Measurements from ENCODE around the gene NAA10.
"Not testable (repeated sequence)": the region's sequence is repeated elsewhere in the genome, so short reads cannot be mapped to it uniquely, and the experiment has no call there.

The NAA10 gene

DNA sequence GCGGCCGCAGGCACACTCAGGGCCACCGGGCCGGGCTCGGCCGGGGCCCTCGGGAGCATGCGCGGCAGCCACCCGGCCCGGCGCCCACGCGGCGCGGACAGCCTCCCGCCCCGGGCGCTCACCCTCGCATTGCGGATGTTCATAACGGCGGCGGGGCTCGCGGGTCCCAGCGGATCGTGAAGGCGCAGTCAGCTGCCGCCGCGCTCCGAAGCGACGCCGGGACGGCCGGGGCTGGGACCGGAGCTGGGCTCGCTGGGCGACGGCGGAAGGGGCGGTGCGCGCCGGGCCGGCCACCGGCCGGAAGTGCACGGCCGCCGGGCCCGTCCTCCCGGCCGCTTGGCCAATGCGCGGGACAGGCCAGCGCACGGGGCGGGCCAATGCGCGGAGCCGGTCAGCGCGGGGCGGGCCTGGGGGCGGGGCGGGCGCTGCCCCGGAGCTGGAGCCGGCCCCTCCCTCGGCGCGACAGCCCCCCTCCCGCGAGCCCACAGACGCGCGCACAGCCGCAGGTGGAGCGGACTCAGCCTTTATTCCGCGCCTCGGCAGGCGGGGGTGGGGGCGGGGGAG lies at the start of gene NAA10:
TSS of gene NAA10 (minus strand) at position 276 of the 564 bp plus-strand sequence. CDS start at position 143, 133 bp downstream.
- DNase-seq (ENCODE audit: low read depth), result peak; percentile 12

DNA sequence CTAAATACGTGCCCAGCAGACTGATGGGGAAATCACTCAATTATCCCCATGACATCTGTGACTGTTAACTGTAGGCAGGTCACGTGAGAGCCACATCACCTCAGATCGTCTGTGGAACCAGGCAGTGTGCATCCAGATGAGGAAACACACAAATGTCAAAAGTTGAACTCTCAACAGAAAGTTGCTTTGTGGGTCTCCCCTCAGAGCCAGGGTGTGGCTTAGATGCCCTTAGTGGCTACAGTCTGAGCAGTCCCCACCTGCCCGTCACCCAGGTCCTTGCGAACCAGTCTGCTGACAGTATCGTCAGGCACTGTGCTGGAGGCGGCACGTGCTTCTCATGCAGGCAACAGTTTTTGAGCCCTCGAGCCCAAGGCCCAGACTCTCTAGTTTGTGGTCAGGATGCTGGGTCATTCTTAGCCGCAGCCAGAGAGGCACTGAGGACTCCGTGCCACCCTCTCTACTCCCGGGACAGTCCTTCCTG lies 48.5 kb upstream of the NAA10 start:
- DNase-seq (ENCODE audit: low read depth), result no peak

DNA sequence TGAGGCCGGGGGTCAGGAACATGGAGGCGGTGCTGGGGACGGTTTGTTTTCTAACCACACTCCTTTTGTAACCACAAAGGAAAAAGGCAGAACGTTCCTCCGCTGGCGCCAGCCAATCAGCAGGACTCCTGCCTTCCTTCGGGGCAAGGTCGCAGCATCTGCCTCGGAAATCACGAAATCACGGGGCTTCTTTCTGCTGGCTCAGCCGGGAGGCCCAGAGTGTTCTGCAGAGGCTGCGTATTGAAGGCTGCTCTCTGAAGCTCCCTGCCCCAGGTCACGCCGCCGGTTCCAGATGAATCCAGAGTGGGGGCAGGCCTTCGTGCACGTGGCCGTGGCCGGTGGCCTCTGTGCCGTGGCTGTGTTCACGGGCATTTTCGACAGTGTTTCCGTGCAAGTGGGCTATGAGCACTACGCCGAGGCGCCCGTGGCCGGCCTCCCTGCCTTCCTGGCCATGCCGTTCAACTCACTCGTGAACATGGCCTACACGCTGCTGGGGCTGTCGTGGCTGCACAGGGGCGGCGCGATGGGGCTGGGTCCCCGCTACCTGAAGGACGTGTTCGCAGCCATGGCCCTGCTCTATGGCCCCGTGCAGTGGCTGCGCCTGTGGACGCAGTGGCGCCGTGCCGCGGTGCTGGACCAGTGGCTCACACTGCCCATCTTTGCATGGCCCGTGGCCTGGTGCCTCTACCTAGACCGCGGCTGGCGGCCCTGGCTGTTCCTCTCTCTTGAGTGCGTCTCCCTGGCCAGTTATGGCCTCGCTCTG lies 47.1 kb upstream of the NAA10 start:
- no peak for DNase-seq (ENCODE audit: low read depth)

DNA sequence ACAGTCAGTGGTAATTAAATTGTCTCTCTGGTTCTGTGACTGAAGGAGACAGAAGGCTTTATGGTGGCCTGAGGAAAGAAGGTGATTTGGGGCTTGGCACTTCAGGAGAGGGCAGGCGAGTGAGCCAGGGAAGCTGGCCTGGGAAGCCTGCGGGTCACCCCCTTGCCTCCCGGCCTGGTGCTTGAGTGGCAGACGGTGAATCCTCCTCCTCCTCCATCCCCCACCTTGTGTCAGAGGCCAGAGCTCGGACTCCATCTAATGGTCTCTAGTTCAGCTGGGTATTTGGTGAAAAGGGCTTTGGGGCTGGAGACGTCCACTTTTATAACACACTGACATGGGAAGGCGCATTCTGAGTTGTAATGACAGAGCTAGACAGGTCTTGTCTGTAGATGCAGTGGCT lies 46.4 kb upstream of the NAA10 start:
- DNase-seq (ENCODE audit: low read depth), result no peak

DNA sequence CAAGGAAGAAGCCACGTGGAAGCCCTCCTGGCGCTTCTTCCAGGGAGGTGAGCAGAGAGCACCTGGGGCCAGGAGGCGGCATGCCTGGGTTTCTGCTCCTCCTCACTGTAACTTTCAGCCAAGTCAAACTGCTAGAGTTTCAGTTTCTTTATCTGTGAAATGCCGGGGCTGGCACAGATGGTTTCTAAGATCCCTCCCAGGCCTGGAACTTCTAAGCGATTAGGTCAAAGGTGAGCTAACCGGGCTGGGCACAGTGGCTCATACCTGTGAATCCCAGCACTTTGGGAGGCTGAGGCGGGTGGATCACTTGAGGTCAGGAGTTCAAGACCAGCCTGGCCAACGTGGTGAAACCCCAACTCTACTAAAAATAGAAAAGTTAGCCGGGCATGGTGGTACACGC lies 45.6 kb upstream of the NAA10 start:
- DNase-seq (ENCODE audit: low read depth), result not testable (repeated sequence)

- no peak for DNase-seq (ENCODE audit: low read depth)
Measured at GRCh38 chrX:153974726-153975286, 40.0 kb upstream of the NAA10 start.

DNA sequence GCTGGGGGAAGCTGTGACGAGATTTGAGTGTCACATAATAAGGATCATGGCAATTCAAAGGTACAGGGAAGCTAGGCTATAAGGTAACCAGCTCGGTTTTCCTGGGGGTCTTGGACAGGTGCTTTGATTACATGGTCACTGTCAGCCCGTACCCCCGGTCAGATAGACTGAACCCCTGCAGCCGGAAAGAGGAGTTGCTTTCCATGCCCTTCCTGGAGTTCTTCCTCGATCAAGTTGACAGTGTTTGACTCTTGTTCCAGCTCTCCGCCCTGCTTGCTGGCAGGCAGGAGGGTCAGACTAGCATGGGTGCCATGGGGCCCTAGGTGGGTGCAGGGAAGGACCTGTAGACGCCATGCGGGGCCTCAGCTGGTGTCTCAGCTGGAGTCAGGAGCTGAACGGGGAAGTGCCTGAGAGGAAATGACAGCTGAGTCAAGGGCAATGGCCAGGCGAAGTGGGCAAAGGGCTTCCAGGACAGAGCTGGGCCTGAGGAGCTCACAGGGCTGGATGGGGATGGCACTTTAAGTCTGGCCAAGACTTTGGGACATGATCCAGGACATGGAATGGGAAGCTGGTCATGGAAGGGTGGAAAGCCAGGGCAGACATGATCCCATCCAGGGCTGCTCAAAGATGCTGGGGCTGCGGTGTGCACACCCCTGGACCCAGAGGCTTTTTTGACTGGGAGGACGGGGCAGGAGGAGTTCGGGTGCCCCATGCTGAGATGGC lies 39.3 kb upstream of the NAA10 start:
- DNase-seq (ENCODE audit: low read depth), result no peak

GRCh38 chrX:153973127-153974002 lies 38.5 kb upstream of the NAA10 start:
- peak; percentile 8 for DNase-seq (ENCODE audit: low read depth)

GRCh38 chrX:153972368-153973126 lies 37.7 kb upstream of the NAA10 start, which contains the start of gene TMEM187:
TMEM187 (plus strand) TSS chrX:153972754; CDS start chrX:153982063, 9,309 bp downstream.
- DNase-seq (ENCODE audit: low read depth), result peak; percentile 58

GRCh38 chrX:153971450-153972367 lies 36.9 kb upstream of the NAA10 start, which contains the start of gene HCFC1:
HCFC1 (minus strand) TSS chrX:153971818; CDS start chrX:153970840, 978 bp downstream.
- peak; percentile 58 for DNase-seq (ENCODE audit: low read depth)

DNA sequence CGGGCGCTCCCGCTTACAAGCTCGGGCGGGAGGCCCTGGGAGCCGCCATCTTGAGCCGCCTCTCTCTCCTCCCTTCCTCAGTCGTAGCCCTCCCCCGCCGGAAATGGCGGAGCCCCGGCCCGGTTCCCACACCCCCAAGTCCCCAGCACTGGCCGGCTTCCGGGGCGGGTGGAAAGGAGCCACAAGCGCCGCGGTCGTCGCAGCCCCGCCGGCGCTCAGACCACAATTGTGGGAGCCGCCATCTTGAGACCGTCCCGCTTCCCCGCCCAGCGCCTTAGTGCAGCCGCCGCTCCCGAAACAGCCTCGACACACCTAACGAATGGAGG lies 36.2 kb upstream of the NAA10 start:
- peak; percentile 58 for DNase-seq (ENCODE audit: low read depth)

- DNase-seq (ENCODE audit: low read depth), result peak; percentile 26
Measured at GRCh38 chrX:153970357-153971123, 35.7 kb upstream of the NAA10 start.

DNA sequence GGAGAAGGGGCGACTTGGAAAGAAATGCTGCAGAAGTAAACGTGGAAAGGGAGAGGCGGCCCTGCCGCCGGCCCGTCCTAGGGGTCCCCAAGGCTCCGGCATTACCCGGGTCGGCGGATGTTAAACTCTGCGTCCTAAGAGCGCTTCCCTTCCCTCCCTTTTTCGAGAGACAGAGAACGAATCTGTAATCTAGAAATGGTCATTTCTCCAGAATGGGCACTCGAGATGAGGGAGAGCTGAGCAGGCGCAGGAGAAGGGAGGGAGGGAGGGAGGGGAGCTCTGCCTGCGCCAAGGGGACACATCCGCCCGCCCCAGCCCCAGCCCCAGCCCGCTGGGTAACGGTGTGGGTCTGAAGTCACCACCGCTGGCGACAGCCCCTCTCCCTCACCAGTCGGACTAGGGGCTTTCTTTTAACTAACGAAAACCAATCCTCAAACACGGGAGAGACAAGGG lies 35.1 kb upstream of the NAA10 start:
- no peak for DNase-seq (ENCODE audit: low read depth)

- DNase-seq (ENCODE audit: low read depth), result no peak
Measured at GRCh38 chrX:153969125-153969903, 34.5 kb upstream of the NAA10 start.

DNA sequence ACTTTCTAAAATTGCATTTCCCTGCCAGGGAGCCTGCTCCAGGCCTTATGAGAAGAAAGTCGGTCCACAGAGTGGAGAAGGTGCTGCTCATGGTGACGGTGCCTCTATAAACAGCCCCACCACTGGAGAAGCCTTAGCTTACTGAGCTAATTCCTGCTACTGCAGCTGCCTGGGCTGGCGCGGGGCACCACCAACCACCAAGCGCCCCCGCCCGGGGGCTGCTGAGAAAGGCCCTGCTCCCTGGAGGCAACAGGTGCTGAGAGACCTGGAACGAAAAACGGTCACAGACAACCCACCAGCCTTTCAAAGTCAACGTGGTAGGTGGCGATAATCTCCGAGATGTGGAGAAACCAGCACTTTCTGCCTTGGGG lies 33.9 kb upstream of the NAA10 start:
- DNase-seq (ENCODE audit: low read depth), result no peak

DNA sequence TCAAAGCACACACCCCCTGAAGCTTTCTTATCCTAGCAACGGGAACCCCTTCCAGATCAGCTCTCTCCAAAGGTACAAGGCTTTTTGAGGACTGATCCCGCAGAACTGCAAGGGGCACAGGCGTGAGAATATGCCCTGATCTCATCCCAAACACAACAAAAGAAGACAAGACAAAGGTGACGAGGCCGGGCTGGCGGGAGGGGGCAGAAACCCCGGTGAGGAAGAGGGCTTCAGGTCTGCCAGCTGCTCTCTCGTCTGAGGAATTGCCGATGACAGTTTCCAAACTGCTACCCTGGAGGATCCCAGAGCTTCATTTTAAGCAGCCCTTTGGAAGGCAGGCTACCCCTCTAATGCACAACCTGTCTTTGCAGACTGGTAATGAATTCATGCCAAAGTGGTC lies 33.4 kb upstream of the NAA10 start:
- no peak for DNase-seq (ENCODE audit: low read depth)

GRCh38 chrX:153967536-153968224 lies 32.8 kb upstream of the NAA10 start:
- no peak for DNase-seq (ENCODE audit: low read depth)
